IMR-90 (cell line): ENCODE measurements around the gene FAM174C. TPM values are rescaled to one million over a fixed set of nuclear protein-coding genes. Genes with fewer than 3 reads are reported as not detected.

Experiments used
- ATAC-seq: fragments of 200-7000 bp; cut with Tn5 transposase; 2 replicates; pipeline ENCODE4 v1.9.1; 2020; ENCODE audit warnings: low read depth, mild to moderate bottlenecking, moderate library complexity
- BruUV-seq: library from RNA; stranded (reverse); fragments of 400-500 nt; replicated peaks from 2 replicates; lab custom pipeline; 2021; lab: Mats Ljungman, UMichigan
- CTCF ChIA-PET: fragments of 300-600 bp; formaldehyde crosslinking; extraction: SDS; loops from one replicate; lab custom pipeline; 2021; ENCODE audit warnings: antibody characterized with exemption; lab: Yijun Ruan, JAX
- POLR2A ChIA-PET: fragments of 300-600 bp; sonication (Branson Sonifier 250); formaldehyde crosslinking; loops from one replicate; lab custom pipeline; 2022; ENCODE audit warnings: antibody characterized with exemption; ENCODE audit not compliant: unreplicated experiment; lab: Charles Lee
- DNase-seq: peaks from one replicate; pipeline ENCODE4 v3.0.0; 2013
- H2AFZ ChIP-seq: replicated peaks from 2 replicates; pipeline ENCODE3; 2013; ENCODE audit warnings: low read length, mild to moderate bottlenecking; ENCODE audit not compliant: poor library complexity
- H2AK5ac ChIP-seq: 2 replicates; pipeline ENCODE4 v1.6.1; 2013; ENCODE audit warnings: low read depth, low read length, inconsistent platforms
- H2AK9ac ChIP-seq: replicated peaks from 2 replicates; pipeline ENCODE3; 2013; ENCODE audit warnings: mild to moderate bottlenecking, low read depth, low read length, moderate library complexity; ENCODE audit not compliant: poor library complexity
- H2BK120ac ChIP-seq: 2 replicates; pipeline ENCODE4 v1.6.1; 2013; ENCODE audit warnings: low read depth, low read length, inconsistent platforms
- H2BK15ac ChIP-seq: 3 replicates; pipeline ENCODE4 v1.6.1; 2013; ENCODE audit warnings: low read depth, low read length, inconsistent platforms
- H2BK20ac ChIP-seq: 2 replicates; pipeline ENCODE4 v1.6.1; 2013; ENCODE audit warnings: low read depth, mild to moderate bottlenecking, inconsistent platforms, low read length, moderate library complexity
- H2BK5ac ChIP-seq: 2 replicates; pipeline ENCODE4 v1.6.1; 2013; ENCODE audit warnings: mild to moderate bottlenecking, low read depth, low read length, inconsistent platforms; ENCODE audit not compliant: poor library complexity, severe bottlenecking
- H3K14ac ChIP-seq: replicated peaks from 2 replicates; pipeline ENCODE4 v1.6.1; 2013; ENCODE audit warnings: low read depth, low read length, inconsistent platforms
- H3K18ac ChIP-seq: 2 replicates; pipeline ENCODE4 v1.6.1; 2013; ENCODE audit warnings: low read depth, low read length, control low read depth
- H3K23ac ChIP-seq: 2 replicates; pipeline ENCODE4 v1.6.1; 2013; ENCODE audit warnings: low read depth, low read length, inconsistent platforms
- H3K27ac ChIP-seq: 2 replicates; pipeline ENCODE4 v1.5.1; 2013; ENCODE audit warnings: mild to moderate bottlenecking, control low read depth, low read length; ENCODE audit not compliant: insufficient read depth
- H3K27me3 ChIP-seq: 2 replicates; pipeline ENCODE4 v1.6.1; 2013; ENCODE audit warnings: low read length; ENCODE audit not compliant: control insufficient read depth, insufficient read depth
- H3K36me3 ChIP-seq: 2 replicates; pipeline ENCODE4 v1.6.1; 2013; ENCODE audit warnings: low read length, mixed read lengths; ENCODE audit not compliant: control insufficient read depth, insufficient read depth
- H3K4ac ChIP-seq: 2 replicates; pipeline ENCODE4 v1.6.1; 2013; ENCODE audit warnings: low read depth, low read length, inconsistent platforms
- H3K4me1 ChIP-seq: 2 replicates; pipeline ENCODE4 v1.6.1; 2013; ENCODE audit warnings: low read length, mixed read lengths; ENCODE audit not compliant: control insufficient read depth, insufficient read depth
- H3K4me2 ChIP-seq: 2 replicates; pipeline ENCODE4 v1.6.1; 2013; ENCODE audit warnings: low read depth, mild to moderate bottlenecking, control low read depth, low read length, moderate library complexity
- H3K4me3 ChIP-seq: 2 replicates; pipeline ENCODE4 v1.5.1; 2013; ENCODE audit warnings: low read depth, mild to moderate bottlenecking, control low read depth, low read length, moderate library complexity; ENCODE audit not compliant: insufficient read depth
- H3K56ac ChIP-seq: 2 replicates; pipeline ENCODE4 v1.6.1; 2013; ENCODE audit warnings: low read length, inconsistent platforms; ENCODE audit not compliant: insufficient read depth; ENCODE audit errors: extremely low read depth
- H3K79me1 ChIP-seq, 2 experiments: 2 replicates each; pipeline ENCODE4 v1.6.1; 2013; ENCODE audit warnings: low read length in 2 of 2, inconsistent platforms in 1 of 2, low read depth in 1 of 2
- H3K9ac ChIP-seq: 2 replicates; pipeline ENCODE4 v1.6.1; 2013; ENCODE audit warnings: low read depth, low read length, control low read depth
- H3K9me1 ChIP-seq: 2 replicates; pipeline ENCODE4 v1.6.1; 2013; ENCODE audit warnings: low read length, inconsistent platforms; ENCODE audit not compliant: insufficient read depth
- H3K9me3 ChIP-seq: 2 replicates; pipeline ENCODE4 v1.6.1; 2013; ENCODE audit warnings: low read length; ENCODE audit not compliant: control insufficient read depth, insufficient read depth
- H4K20me1 ChIP-seq: 2 replicates; pipeline ENCODE4 v1.6.1; 2013; ENCODE audit warnings: low read length, inconsistent platforms; ENCODE audit not compliant: insufficient read depth
- H4K5ac ChIP-seq: 2 replicates; pipeline ENCODE4 v1.6.1; 2013; ENCODE audit warnings: mild to moderate bottlenecking, low read depth, low read length, control low read depth
- H4K8ac ChIP-seq, 2 experiments: 2 replicates each; pipeline ENCODE4 v1.6.1; 2013; ENCODE audit warnings: low read depth in 2 of 2, low read length in 2 of 2, control low read depth in 1 of 2, inconsistent platforms in 1 of 2
- H4K91ac ChIP-seq: 2 replicates; pipeline ENCODE4 v1.6.1; 2013; ENCODE audit warnings: low read depth, low read length, inconsistent platforms; ENCODE audit not compliant: insufficient read depth
- BHLHE40 ChIP-seq: fragments of 150-350 bp; IDR thresholded peaks from 2 replicates; pipeline ENCODE4 v1.6.1; 2016; ENCODE audit warnings: mild to moderate bottlenecking, low read depth, low read length
- CEBPB ChIP-seq: IDR thresholded peaks from 2 replicates; pipeline ENCODE4 v1.6.1; 2012; ENCODE audit warnings: low read depth, low read length, improper control_type of control experiment
- CHD1 ChIP-seq: IDR thresholded peaks from 2 replicates; pipeline ENCODE4 v1.6.1; 2012; ENCODE audit warnings: low read depth, low read length, improper control_type of control experiment
- MAFK ChIP-seq: IDR thresholded peaks from 2 replicates; pipeline ENCODE4 v1.6.1; 2012; ENCODE audit warnings: low read depth, low read length, improper control_type of control experiment
- MAZ ChIP-seq: IDR thresholded peaks from 2 replicates; pipeline ENCODE4 v1.6.1; 2012; ENCODE audit warnings: low read depth, mild to moderate bottlenecking, low read length, improper control_type of control experiment, moderate library complexity, borderline replicate concordance
- MXI1 ChIP-seq: IDR thresholded peaks from 2 replicates; pipeline ENCODE4 v1.6.1; 2012; ENCODE audit warnings: low read depth, mild to moderate bottlenecking, low read length, moderate library complexity, borderline replicate concordance
- POLR2A ChIP-seq: IDR thresholded peaks from 2 replicates; pipeline ENCODE4 v1.6.1; 2012; ENCODE audit warnings: mild to moderate bottlenecking, low read depth, low read length
- RAD21 ChIP-seq: IDR thresholded peaks from 2 replicates; pipeline ENCODE4 v1.6.1; 2012; ENCODE audit warnings: low read length, improper control_type of control experiment
- RCOR1 ChIP-seq: IDR thresholded peaks from 2 replicates; pipeline ENCODE4 v1.6.1; 2012; ENCODE audit warnings: mild to moderate bottlenecking, low read length, improper control_type of control experiment; ENCODE audit not compliant: insufficient replicate concordance
- SMC3 ChIP-seq: fragments of 150-350 bp; IDR thresholded peaks from 2 replicates; pipeline ENCODE4 v1.6.1; 2016; ENCODE audit warnings: low read depth, mild to moderate bottlenecking, antibody characterized with exemption, low read length, moderate library complexity
- WGBS, 2 experiments: methylation state at CpG; one replicate each; pipeline versions ENCODE4 v1.1.5 to v1.1.7; 2013; ENCODE audit warnings: missing lambda C conversion rate in 2 of 2; ENCODE audit not compliant: insufficient read length in 1 of 2; ENCODE audit errors: extremely low coverage in 2 of 2; 5-methylcytosine and 5-hydroxymethylcytosine counted together
- dilution Hi-C: fragments of 300-500 bp; cut with HindIII; formaldehyde crosslinking; loops from one replicate; pipeline ENCODE4 v1.14.3; 2018; ENCODE audit warnings: low sequenced_read_pairs; ENCODE audit not compliant: unreplicated experiment
- in situ Hi-C: fragments of 300-500 bp; cut with MboI; formaldehyde crosslinking; loops from 3 replicates; pipeline ENCODE4 v1.14.3; 2019; ENCODE audit warnings: low sequenced_read_pairs, inconsistent platforms, mixed read lengths
- intact Hi-C: fragments of 100-400 bp; cut with micrococcal nuclease; formaldehyde crosslinking; loops from 2 replicates; pipeline ENCODE4 v1.10.0; 2022
- polyA plus RNA-seq, 3 experiments: library from polyadenylated mRNA; depleted of rRNA; stranded (reverse); fragments of >200 nt; gene quantifications; 2 replicates each; pipeline ENCODE4 v1.2.3, GENCODE V29; 2012; ENCODE audit warnings: low replicate concordance in 1 of 3
- total RNA-seq: library from RNA; depleted of rRNA; stranded (reverse); fragments of >200 nt; gene quantifications from 2 replicates; pipeline ENCODE4 v1.2.3, GENCODE V29; 2012
- TF ChIP-seq, protein P1 (sequence below): conservative IDR thresholded peaks from 2 replicates; pipeline ENCODE4 v1.5.1; 2012; ENCODE audit warnings: mild to moderate bottlenecking, low read depth, low read length, improper control_type of control experiment
- TF ChIP-seq, protein P2 (sequence below): fragments of 150-350 bp; IDR thresholded peaks from 2 replicates; pipeline ENCODE4 v1.6.1; 2017; ENCODE audit warnings: mild to moderate bottlenecking, antibody characterized with exemption, low read length, low read depth
- TF ChIP-seq, protein P3 (sequence below): fragments of 150-350 bp; IDR thresholded peaks from 2 replicates; pipeline ENCODE4 v1.6.1; 2016; ENCODE audit warnings: low read depth, mild to moderate bottlenecking, low read length, moderate library complexity, borderline replicate concordance

FAM174C gene
- total and polyA plus RNA-seq, 2 of the 4 experiments (the other 2 are of a cell fraction), result 7.5 to 61.8 TPM

DNA sequence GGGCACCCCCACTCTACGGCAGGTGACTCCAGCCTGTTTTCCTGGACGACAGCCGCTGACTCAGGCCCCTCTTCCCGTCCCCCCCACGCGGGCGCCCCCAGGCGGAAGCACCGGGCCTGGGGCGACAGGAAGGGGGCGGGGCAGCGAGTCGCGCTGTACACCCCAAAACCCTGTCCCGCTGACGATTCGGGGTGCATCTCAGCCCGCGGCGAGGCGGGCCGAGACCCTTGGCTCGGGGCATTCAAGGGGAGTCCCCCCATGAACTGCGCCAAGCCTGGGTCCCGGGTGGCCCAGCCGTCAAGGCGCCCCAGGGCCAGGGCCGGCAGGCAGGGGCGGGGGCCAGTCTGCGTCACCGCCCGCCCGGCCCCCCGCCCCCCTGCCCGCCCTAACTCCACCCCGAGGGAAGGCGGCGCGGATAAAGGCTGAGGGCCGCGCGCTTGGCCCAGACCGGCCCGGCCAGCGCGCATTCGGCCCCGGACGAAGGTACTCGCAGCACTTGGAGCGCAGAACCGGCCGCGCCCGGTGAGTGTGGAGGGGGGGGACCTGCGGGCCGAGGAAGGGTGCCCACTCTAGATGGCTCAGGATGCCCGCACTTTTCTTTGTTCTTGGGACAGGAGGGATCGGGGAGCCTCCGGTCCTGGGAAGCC is 27.1 kb upstream of the FAM174C start, which contains the start of gene MIDN:
TSS of gene MIDN (plus strand) at position 445 of the 647 bp plus-strand sequence. CDS start 1,714 bp downstream, outside the sequence.
- dilution Hi-C loops, result no loop called here
- ATAC-seq (peak; percentile 40), DNase-seq (peak; percentile 86)
- H2BK20ac ChIP-seq, result peak within 1 kb of the TSS; percentile 46; the same call in 1 of the 2 replicates
- H3K9ac ChIP-seq, result peak within 1 kb of the TSS; percentile 94
- peak within 1 kb of the TSS; percentile 100 for H2AK9ac ChIP-seq
- peaks cover 0 to 42% of the 10 kb centered on the region in 2 experiments; a peak in 2 of 4 replicates for H3K79me1 ChIP-seq
- no peaks in the 10 kb centered on the region for H3K27me3 ChIP-seq
- H3K23ac ChIP-seq, result peak within 1 kb of the TSS; percentile 78
- ChIA-PET POLR2A (interaction anchor here (1.0 kb wide), 1 partner anchor 21 kb away, joined by 3 read pairs; no protein-coding TSS in a partner anchor), CTCF (no interaction called here)
- peak within 1 kb of the TSS; percentile 95 for H3K4ac ChIP-seq
- no peaks in the 10 kb centered on the region for H3K9me3 ChIP-seq
- peak within 1 kb of the TSS; percentile 94 for H2AFZ ChIP-seq
- H4K20me1 ChIP-seq, result peaks cover 52% of the 10 kb centered on the region
- H2BK120ac ChIP-seq, result peak within 1 kb of the TSS; percentile 94
- intact Hi-C loops, result loop anchor here (1.0 kb wide), 1 partner anchor 18 kb away; no protein-coding TSS in a partner anchor
- H3K4me2 ChIP-seq, result peak within 1 kb of the TSS; percentile 89
- no peaks in the 10 kb centered on the region for H3K9me1 ChIP-seq
- peaks cover 14% of the 10 kb centered on the region for H3K4me1 ChIP-seq
- 0% methylated on average over 1 of the region's 60 CpGs; no CpG with 5 or more reads in 1 of the 2 experiments for WGBS, 2 experiments
- H4K91ac ChIP-seq, result peak within 1 kb of the TSS; percentile 95
- H3K18ac ChIP-seq, result peak within 1 kb of the TSS; percentile 80; the same call in 1 of the 2 replicates
- 0 out of 2 replicates have a peak within 1 kb of the TSS, but pooled peaks have one; percentile 60 for H4K5ac ChIP-seq
- peak within 1 kb of the TSS; percentile 97 for H2BK5ac ChIP-seq
- peak within 1 kb of the TSS; percentile 93 for H3K4me3 ChIP-seq
- peak within 1 kb of the TSS; percentile 98 for H3K14ac ChIP-seq
- H3K56ac ChIP-seq, result peak within 1 kb of the TSS; percentile 90
- H3K36me3 ChIP-seq, result peaks cover 22% of the 10 kb centered on the region
- peak within 1 kb of the TSS in 1 of 2 experiments; percentile 85; a peak in 2 of 4 replicates for H4K8ac ChIP-seq
- in situ Hi-C loops, result no loop called here
- no TSS peak for BruUV-seq
- peak within 1 kb of the TSS; percentile 98 for H3K27ac ChIP-seq
- H2AK5ac ChIP-seq, result peak within 1 kb of the TSS; percentile 98
- H2BK15ac ChIP-seq, result peak within 1 kb of the TSS; percentile 30; the same call in 1 of the 3 replicates
- TF ChIP-seq MXI1 (peak; percentile 11; the same call in 1 of the 2 replicates), POLR2A (peak; percentile 98), RAD21 (no peak), BHLHE40 (peak; percentile 81), MAFK (peak; percentile 9; the same call in 1 of the 2 replicates), CHD1 (no peak), CEBPB (no peak), RCOR1 (no peak), MAZ (peak; percentile 87), SMC3 (no peak)
- TF ChIP-seq, protein P1, sequence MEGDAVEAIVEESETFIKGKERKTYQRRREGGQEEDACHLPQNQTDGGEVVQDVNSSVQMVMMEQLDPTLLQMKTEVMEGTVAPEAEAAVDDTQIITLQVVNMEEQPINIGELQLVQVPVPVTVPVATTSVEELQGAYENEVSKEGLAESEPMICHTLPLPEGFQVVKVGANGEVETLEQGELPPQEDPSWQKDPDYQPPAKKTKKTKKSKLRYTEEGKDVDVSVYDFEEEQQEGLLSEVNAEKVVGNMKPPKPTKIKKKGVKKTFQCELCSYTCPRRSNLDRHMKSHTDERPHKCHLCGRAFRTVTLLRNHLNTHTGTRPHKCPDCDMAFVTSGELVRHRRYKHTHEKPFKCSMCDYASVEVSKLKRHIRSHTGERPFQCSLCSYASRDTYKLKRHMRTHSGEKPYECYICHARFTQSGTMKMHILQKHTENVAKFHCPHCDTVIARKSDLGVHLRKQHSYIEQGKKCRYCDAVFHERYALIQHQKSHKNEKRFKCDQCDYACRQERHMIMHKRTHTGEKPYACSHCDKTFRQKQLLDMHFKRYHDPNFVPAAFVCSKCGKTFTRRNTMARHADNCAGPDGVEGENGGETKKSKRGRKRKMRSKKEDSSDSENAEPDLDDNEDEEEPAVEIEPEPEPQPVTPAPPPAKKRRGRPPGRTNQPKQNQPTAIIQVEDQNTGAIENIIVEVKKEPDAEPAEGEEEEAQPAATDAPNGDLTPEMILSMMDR, result peak; percentile 43; the same call in 1 of the 2 replicates
- TF ChIP-seq, protein P2, sequence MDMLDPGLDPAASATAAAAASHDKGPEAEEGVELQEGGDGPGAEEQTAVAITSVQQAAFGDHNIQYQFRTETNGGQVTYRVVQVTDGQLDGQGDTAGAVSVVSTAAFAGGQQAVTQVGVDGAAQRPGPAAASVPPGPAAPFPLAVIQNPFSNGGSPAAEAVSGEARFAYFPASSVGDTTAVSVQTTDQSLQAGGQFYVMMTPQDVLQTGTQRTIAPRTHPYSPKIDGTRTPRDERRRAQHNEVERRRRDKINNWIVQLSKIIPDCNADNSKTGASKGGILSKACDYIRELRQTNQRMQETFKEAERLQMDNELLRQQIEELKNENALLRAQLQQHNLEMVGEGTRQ, result 0 out of 2 replicates have a peak, but pooled peaks have one; percentile 23
- TF ChIP-seq, protein P3, sequence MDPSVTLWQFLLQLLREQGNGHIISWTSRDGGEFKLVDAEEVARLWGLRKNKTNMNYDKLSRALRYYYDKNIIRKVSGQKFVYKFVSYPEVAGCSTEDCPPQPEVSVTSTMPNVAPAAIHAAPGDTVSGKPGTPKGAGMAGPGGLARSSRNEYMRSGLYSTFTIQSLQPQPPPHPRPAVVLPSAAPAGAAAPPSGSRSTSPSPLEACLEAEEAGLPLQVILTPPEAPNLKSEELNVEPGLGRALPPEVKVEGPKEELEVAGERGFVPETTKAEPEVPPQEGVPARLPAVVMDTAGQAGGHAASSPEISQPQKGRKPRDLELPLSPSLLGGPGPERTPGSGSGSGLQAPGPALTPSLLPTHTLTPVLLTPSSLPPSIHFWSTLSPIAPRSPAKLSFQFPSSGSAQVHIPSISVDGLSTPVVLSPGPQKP, result no peak
